ENCODE measurements around the gene CLDN14. TPM values are rescaled to one million over a fixed set of nuclear protein-coding genes. Genes with fewer than 3 reads are reported as not detected.

The CLDN14 gene, protein sequence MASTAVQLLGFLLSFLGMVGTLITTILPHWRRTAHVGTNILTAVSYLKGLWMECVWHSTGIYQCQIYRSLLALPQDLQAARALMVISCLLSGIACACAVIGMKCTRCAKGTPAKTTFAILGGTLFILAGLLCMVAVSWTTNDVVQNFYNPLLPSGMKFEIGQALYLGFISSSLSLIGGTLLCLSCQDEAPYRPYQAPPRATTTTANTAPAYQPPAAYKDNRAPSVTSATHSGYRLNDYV
- under 1 TPM; 0.20 to 0.37 TPM for total RNA-seq
- long read RNA-seq, result 0 reads

- ATAC-seq (no peak), DNase-seq (no peak)
- intact Hi-C loops (cut with DNase I, micrococcal nuclease), result no loop called here
These were observed at the start of gene CLDN14 for GRCh38 chr21:36479415-36480402. TSS of gene CLDN14 (minus strand) at chr21:36480122. CDS start at chr21:36461695, 18,427 bp downstream.

DNA sequence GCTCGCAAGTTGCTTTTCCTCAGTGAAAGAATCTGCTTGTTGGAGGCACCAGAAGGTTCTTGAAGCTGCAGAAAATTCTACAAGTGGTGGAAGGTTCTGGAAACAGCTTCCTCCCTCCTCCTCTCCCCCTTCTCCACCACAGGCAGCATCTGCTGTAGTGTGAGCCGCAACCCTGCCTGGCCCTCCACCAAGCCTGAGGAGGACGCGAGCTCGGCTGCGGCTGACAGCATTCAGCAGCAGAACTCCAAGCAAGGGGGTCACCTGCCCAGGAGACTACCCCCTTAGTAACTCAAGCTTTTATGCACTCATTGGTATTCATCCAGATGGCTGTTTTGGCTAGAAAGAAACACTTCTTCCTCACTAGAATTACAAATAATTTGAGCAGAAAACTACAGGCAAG is 48.8 kb upstream of the CLDN14 start:
- intact Hi-C loops (cut with DNase I, micrococcal nuclease), result no loop called here
- DNase-seq, result no peak
- no peak for ATAC-seq

DNA sequence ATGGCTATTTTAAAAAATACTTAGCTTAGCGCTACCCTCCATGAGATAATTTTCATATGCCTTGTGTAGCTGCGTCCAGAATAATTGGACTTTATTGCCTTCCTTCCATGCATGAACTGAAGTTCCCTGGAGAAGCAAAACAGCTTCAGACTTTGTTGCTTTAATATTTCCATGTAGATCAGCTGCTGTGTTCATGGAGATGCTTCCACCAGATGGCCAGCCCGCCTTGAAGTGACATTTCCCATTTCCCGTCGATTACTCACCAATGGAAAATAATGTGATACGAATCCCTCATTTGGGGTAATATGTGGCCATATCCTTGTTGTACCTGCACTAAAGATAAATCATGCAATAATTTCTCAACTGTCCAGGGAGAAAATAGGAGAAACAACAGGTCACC is 47.4 kb upstream of the CLDN14 start:
- ATAC-seq (no peak), DNase-seq (no peak)
- intact Hi-C loops (cut with DNase I, micrococcal nuclease), result no loop called here

DNA sequence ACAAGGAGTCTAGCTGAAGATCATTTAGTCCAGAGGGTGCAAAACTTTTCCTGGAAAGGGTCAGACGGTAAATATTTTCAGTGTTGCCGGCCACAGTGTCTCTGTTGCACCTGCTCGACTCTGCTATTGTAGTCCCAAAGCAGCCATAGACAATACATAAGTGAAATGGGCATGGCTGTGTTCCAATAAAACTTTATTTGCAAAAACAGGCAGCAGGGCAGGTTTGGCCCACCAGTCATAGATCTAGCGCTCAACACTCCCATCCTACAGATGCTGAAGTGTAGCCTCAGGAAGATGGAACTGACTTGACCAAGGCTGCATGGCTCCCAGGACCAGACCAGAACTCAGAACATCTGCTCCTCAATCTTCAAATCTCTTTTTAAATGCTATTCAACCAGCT is 46.2 kb upstream of the CLDN14 start:
- no peak for DNase-seq
- intact Hi-C loops (cut with DNase I, micrococcal nuclease), result no loop called here
- no peak for ATAC-seq

DNA sequence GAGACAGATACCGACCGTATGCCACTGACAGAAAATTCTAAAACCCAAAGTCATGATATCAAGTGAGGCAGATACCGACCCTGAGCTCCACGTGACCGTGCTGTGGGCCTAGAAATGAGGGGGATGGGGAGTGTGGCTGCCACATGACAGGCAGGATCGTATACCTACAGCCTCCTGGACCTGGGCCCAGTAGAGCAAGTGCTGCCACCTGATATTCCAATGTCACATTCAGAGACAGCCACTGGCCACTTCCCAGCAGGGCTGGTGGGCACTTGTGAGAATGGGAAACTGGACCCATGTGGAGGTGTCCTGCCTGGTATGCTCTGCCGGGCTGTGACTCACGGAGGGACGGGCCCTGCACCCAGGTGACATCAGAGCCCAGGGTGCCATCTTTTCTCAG is 44.6 kb upstream of the CLDN14 start:
- DNase-seq, result no peak
- no peak for ATAC-seq
- intact Hi-C loops (cut with DNase I, micrococcal nuclease), result no loop called here

GRCh38 chr21:36522219-36522808 is 42.4 kb upstream of the CLDN14 start:
- intact Hi-C loops (cut with DNase I, micrococcal nuclease), result no loop called here
- no peak for ATAC-seq
- DNase-seq, result no peak

DNA sequence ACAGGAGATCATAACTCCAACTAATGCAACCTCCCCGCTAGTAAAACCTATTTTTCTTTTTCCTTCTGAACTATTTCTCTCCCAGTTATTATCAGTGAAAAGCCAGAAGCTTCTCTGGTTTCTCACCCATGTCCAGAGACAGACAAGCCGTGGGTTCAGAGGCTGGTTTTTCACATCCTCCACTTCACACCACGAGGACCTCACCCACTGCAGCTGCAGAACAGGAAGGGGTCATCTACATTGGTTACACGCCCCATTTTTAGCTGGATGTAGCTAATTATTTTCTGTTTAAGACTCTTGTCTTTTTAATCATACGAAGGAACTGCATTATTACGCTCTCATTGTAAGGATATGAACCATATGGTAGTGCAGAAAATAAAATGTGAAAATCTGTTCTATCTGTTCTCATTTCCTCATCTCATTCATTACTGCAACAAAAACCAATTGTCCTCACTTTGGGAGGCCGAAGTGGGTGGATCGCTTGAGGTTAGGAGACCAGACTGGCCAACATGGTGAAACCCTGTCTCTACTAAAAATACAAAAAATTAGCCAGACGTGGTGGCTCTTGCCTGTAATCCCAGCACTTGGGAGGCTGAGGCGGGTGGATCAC is 39.1 kb upstream of the CLDN14 start:
- intact Hi-C loops (cut with DNase I, micrococcal nuclease), result no loop called here
- ATAC-seq, result no peak
- no peak for DNase-seq

- intact Hi-C loops (cut with DNase I, micrococcal nuclease), result no loop called here
- no peak for ATAC-seq
- DNase-seq, result no peak
These were observed 37.6 kb upstream of the CLDN14 start for GRCh38 chr21:36517366-36518075.

DNA sequence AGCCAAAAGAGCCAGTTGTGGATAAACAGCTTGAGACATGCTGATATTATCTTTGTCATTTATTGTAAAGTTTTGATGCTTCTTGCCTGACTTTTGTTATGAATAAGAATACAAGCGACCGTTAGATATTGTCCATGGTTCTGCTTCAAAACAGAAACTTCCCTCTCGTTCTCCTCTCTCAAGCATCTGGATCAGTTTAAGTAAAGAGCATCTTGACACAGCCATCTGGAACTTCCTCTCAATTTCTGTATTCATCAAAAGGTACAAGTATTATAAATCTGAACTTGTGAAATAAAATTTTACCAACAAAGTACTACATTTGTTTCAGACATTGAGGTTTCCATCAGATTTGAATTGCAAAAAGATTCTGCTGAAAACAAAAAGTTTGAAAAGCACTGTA is 36.4 kb upstream of the CLDN14 start:
- DNase-seq (no peak), ATAC-seq (no peak)
- intact Hi-C loops (cut with DNase I, micrococcal nuclease), result no loop called here

DNA sequence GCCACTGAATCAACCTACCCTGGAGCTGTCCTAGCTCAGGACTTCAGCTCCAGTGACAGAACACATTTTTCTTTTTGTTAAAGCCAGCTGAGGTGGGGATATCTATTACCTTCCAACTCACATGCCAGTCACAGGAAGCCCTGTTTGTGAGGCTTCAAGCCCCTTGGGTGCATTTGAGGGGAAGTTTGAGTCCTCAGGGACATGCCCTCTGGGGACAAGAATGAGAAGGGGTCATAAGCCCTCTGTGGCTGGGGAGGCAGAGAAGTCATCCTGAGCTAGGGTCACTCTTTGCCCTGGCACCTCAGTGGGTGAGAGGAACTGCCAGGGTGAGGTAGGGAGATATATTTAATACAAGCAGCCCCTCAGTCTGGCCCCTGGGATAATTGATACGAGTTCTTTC is 33.5 kb upstream of the CLDN14 start:
- no peak for ATAC-seq
- intact Hi-C loops (cut with DNase I, micrococcal nuclease), result no loop called here
- DNase-seq, result no peak

DNA sequence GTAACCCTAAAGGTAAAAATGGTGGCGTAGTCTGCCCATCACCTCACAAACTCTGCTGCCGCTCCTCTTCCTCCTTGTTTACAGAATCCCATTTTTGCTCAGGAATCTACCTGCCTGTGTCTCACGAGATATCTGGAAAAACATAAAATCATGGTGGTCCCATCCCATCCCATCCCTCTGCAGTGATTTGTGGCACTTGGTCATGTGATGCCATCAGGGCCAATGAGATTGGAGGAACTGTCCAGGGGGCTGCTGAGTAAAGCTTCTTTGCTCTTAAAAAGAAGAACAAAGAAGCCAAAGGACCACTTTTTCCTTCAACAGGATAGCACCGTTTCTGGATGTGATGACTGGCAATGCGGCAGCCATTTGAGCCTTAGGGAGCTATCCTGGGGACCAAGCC is 33.0 kb upstream of the CLDN14 start:
- no peak for ATAC-seq
- DNase-seq, result no peak
- intact Hi-C loops (cut with DNase I, micrococcal nuclease), result no loop called here

- intact Hi-C loops (cut with DNase I, micrococcal nuclease), result no loop called here
- ATAC-seq (no peak), DNase-seq (no peak)
These were observed 31.7 kb upstream of the CLDN14 start for GRCh38 chr21:36511484-36512220.

DNA sequence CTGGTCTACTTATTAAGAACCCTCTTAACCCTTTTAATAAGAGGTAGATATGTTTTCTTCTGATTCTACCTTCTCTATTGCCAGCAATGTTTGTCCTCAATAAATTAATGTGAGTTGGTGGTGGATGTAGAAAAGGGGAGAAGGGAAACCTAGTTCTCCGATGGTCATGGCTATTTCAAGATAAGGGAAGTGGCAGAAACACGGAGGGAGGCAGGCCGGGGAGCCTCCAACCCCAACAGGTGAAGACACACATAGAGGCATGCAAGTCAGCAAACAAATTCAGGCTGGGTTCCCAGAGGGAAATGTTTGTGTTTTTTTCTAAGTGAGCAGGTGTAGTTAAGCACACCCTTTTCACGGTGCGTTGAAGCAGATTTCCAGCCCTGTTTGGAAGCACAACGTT is 31.0 kb upstream of the CLDN14 start:
- ATAC-seq, result no peak
- DNase-seq, result no peak
- intact Hi-C loops (cut with DNase I, micrococcal nuclease), result no loop called here

DNA sequence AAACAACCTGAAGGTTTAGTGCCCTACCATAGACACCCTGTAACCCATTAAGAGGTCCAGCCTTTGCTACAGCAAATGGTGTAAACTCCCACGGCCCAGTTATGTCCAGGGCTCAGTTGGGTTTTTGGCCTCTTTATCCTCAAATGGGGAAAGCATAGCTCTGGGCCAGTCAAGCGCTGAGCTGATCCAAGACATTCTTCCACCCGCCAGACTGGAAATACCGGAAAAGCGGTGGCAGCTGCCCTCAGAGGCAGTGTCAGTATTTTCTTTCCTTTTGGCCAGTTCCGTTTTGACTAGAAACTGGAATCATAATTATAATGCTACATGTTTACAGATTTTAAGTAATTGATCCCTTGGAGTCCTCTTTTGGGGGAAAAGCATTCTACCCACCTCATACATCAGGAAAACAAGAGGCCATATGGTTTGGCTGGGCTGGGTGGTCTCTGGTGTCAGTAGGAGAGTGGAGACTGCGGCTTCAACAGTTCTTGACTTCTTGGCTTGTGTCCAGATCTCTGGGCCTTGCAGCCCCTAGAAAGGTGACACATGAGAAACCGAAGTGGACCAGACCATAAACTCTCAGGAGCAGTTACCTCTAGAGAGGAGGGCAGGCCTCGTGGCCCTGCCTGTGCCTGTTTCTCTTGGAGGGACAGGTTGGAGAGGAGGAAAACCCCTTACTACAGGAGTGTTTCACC is 30.2 kb upstream of the CLDN14 start:
- intact Hi-C loops (cut with DNase I, micrococcal nuclease), result loop anchor here in 1 of 2 donors (10.0 kb wide), 1 partner anchor 415 kb away; no protein-coding TSS in a partner anchor
- ATAC-seq (peak; percentile 80), DNase-seq (peak in 1 of 2 donors; percentile 56)

DNA sequence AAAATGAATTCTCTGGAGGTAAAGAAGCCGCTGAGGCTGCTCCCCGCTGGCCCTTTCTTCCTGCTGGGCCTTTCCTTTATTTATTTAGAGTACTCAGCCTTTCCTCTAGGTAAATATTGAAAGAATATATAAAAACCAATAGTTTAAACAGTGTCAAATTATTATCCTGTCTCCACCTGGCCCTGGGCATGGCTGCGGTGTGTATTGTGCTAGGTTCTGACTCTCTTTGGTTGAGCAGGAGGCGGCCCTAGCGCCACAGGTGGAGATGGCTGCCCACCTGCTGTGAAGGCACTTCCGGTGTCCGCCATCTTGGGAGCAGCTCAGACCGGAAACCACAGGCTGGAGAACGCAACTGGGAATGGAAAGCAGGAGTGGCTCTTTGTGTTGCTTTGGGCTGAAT is 29.0 kb upstream of the CLDN14 start:
- peak; percentile 63 for ATAC-seq
- DNase-seq, result no peak
- intact Hi-C loops (cut with DNase I, micrococcal nuclease), result loop anchor here in 1 of 2 donors (10.0 kb wide), 1 partner anchor 416 kb away; no protein-coding TSS in a partner anchor

GRCh38 chr21:36507397-36508018 is 27.6 kb upstream of the CLDN14 start:
- intact Hi-C loops (cut with DNase I, micrococcal nuclease), result loop anchor here in 1 of 2 donors (10.0 kb wide), 1 partner anchor 417 kb away; no protein-coding TSS in a partner anchor
- DNase-seq, result no peak
- no peak for ATAC-seq

DNA sequence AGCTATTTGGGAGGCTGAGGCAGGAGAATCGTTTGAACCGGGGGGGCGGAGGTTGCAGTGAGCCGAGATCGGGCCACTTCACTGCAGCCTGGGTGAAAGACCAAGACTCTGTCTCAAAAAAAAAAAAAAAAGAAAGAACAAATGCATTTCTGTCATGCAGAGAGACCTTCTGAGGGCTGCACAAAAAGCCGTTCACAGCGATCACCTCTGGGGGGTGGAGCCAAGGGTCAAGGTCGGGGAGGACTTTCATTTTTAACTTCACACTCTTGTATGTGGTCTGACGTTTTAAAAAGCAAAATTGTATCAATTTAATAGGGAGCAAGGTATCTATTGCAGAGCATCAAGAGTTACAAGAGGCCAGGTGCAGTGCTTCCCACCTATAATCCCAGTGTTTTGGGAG is 26.6 kb upstream of the CLDN14 start:
- no peak for ATAC-seq
- DNase-seq, result no peak
- intact Hi-C loops (cut with DNase I, micrococcal nuclease), result loop anchor here in 1 of 2 donors (10.0 kb wide), 1 partner anchor 418 kb away; no protein-coding TSS in a partner anchor

All from left colon (tissue), 2 donors.